NCI-H748 treated with DMSO at 0.1 percent for 48 hours (cell line): ENCODE results near the gene TCF23.
A peak's percentile ranks its signal among the peaks of the same experiment; 100 is the strongest.
"Not testable (repeated sequence)": the region's sequence is repeated elsewhere in the genome, so short reads cannot be mapped to it uniquely, and the experiment has no call there.

Experiments
- DNase-seq: peaks from one replicate; lab custom pipeline; 2025; lab: John Stamatoyannopoulos, UW

TCF23 gene

DNA sequence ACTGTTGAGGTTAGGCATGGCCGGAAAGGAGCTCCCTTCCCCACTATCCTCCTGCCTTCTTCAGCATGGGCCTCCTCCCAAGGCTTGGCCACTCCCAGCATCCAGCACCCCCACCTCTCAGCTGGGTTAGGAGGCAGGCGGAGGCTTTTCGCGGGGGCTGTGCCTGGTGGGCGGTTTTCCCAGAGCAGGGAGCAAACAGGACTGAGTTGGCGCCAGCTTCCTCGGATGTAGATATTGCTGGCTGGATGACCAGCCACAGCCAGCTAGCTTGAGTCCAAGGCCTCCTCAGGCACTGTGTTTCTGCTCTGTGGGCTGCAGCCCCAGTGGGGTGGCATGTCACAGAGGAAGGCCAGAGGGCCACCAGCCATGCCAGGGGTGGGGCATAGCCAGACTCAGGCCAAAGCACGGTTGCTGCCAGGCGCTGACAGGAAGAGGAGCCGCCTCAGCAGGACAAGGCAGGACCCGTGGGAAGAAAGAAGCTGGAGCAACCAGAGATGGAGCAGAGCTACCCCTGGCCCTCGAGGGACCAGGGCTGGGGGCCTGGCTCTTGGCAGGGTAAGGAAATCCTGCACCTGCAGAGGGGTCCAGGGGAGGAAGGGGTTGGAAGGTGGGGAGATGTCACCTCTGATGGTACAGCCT, at the start of gene TCF23:
Gene TCF23, plus strand, starts transcription at position 204 of the 639 bp plus-strand sequence. Its CDS starts 130 bp downstream, at position 334.
- DNase-seq: no peak

DNA sequence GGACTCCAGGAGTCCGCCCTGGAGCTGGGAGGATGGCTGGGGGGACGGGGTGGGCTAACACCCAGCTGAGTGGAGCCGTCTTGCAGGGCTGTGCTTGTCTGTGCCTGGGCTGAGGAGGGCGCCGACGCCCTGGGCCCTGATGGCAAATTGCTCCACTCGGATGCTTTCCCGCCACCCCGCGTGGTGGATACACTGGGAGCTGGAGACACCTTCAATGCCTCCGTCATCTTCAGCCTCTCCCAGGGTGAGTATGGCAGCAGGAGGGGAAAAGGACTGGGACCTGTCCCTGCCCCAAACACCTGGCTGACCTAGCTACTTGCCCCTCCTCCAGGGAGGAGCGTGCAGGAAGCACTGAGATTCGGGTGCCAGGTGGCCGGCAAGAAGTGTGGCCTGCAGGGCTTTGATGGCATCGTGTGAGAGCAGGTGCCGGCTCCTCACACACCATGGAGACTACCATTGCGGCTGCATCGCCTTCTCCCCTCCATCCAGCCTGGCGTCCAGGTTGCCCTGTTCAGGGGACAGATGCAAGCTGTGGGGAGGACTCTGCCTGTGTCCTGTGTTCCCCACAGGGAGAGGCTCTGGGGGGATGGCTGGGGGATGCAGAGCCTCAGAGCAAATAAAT, 49.4 kb upstream of the TCF23 start:
- no peak for DNase-seq

DNA sequence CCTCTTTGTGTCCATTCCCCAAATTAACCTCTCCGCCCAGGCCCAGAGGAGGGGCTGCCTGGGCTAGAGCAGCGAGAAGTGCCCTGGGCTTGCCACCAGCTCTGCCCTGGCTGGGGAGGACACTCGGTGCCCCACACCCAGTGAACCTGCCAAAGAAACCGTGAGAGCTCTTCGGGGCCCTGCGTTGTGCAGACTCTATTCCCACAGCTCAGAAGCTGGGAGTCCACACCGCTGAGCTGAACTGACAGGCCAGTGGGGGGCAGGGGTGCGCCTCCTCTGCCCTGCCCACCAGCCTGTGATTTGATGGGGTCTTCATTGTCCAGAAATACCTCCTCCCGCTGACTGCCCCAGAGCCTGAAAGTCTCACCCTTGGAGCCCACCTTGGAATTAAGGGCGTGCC, 48.8 kb upstream of the TCF23 start:
- no peak for DNase-seq

DNA sequence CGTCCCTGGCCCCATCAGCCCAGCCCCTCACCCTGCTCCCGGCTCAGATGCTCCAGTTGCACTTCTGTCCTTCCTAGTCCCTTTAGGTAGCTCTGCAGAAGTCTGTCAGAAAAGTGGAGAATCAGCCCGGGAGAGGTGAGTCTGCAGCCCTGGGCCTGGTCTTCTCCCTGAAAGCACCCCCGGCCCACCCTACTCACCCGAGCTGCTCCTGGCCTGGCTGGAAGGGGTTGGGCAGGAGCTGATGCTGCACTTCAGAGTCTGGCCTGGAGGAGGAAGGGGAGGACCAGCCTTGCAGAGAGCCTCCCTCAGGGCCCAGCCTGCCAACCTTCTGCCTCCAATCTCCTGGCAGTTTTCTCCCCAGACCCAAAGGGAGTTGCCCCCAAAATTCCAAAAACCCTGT, 46.5 kb upstream of the TCF23 start:
- DNase-seq: no peak

DNA sequence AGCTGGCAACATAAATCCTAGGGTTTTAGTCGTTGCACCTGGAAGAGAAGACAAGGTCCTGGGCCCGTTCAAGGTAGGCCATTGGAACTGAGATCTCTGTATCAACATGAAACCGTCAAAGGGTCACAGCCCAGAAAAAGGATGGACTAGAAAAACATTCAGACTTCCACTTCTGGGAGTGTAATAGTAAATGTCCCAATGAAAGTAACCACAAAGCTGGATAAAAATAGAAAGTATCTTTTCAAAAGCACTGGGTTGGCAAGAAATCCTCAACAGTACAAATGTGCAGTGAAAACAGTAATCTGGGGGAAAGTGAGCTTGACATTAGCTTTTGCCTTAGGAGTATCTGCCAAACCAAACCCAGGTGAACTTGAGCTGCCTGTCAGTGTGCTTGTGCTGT, 42.8 kb upstream of the TCF23 start:
- DNase-seq: no peak

DNA sequence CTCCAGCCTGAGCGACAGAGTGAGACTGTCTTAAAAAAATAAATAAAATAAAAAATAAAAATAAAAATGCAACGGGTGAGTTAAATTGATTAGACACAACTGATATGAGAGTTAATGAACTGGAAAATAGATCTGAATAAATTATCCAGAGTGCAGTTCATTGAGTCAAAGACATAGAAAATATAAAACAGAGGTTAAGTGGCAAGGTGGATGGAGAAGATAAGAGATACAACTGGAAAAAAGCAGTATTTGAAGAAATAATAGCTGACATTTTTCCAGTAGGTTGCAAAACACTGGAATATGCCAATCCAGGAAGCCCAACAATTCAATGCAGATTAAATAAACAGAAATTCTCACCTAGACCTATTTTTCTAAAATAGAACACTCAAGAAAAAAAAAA, 40.6 kb upstream of the TCF23 start:
- DNase-seq: no peak

DNA sequence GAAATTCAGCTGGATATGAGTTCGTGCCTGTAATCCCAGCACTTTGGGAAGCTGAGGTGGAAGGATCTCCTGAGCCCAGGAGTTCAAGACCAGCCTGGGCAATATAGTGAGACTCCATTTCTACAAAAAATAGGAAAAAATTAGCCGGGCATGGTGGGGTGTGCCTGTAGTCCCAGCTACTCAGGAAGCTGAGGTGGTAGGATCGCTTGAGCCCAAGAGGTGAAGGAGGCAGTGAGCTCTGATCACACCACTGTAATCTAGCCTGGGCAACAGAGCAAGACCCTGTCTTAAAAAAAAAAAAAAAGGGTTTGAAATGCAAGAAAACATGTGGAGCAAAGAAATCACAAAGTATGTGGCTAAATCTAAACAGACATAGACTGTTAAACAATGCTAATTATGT, 39.7 kb upstream of the TCF23 start:
- DNase-seq: no peak

DNA sequence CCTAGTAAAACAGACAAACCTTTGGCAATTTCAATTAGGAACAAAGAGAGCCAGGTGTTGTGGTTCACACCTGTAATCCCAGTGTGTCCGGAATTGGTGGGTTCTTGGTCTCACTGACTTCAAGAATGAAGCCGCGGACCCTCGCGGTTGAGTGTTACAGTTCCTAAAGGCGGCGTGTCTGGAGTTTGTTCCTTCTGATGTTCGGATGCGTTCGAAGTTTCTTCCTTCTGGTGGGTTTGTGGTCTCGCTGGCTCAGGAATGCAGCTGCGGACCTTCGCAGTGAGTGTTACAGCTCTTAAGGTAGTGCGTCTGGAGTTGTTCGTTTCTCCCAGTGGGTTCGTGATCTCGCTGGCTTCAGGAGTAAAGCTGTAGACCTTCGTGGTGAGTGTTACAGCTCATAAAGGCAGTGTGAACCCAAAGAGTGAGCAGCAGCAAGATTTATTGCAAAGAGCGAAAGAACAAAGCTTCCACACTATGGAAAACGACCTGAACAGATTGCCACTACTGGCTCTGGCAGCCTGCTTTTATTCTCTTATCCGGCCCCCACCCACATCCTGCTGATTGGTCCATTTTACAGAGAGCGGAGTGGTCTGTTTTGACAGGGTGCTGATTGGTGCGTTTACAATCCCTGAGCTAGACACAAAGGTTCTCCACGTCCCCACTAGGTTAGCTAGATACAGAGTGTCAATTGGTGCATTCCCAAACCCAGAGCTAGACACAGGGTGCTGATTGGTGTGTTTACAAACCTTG, 38.0 kb upstream of the TCF23 start:
- not testable (repeated sequence) for DNase-seq

DNA sequence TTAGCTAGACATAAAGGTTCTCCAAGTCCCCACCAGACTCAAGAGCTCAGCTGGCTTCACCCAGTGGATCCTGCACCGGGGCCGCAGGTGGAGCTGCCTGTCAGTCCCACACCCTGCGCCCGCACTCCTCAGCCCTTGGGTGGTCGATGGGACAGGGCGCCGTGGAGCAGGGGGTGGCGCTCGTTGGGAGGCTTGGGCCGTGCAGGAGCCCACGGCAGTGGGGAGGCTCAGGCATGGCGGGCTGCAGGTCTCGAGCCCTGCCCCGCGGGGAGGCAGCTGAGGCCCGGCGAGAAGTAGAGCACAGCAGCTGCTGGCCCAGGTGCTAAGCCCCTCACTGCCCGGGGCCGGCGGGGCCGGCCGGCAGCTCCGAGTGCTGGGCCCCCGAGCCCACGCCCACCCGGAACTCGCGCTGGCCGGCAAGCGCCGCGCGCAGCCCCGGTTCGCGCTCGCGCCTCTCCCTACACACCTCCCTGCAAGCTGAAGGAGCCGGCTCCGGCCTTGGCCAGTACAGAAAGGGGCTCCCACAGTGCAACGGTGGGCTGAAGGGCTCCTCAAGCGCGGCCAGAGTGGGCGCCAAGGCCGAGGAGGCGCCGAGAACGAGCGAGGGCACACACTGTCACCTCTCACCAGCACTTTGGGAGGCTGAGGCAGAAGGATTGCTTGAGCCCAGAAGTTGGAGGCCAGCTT, 37.3 kb upstream of the TCF23 start:
- DNase-seq: not testable (repeated sequence)

DNA sequence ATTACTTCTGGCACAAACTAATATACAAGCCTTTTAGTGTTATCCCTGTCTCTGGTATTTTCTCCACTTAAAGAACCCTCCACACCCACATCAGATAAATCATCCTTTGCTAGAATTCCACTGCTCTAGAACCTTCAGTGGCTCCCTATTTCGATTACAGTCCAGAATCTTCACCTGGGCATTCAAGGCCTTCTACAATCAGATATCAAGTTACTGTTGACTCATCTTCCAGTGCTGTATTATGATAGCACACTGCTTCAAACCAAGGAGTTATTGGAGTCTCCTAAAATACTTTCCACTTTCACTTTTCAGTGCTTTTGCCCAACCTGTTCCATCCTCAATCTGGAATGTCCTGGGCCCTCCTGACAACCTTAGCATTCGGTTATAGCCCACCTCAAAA, 33.3 kb upstream of the TCF23 start:
- no peak for DNase-seq

DNA sequence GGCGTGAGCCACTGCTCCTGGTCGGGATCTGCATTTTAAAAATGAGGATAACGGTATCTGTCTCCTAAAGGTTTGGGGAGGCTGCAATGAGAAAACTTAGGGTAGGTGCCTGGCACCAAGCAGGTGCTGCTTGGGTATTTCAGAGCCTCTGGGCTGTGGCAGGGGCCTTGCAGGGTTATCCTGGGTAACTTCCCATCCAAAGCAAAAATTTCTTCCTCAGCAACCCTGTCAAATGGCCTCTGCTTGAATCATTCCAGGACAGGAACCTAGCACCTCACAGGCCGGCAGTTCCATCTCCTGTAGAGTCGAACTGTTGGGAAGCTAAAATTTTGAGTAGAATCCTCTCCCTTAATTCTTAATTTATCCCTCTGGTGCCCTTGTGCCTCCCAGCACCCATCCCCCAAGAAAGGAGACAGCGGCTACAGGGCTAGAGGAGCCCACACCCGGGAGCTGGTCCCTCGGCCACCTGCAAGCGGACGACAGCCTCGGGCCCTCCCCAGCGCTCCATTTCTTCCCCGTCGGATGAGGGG, 30.7 kb upstream of the TCF23 start:
- no peak for DNase-seq

DNA sequence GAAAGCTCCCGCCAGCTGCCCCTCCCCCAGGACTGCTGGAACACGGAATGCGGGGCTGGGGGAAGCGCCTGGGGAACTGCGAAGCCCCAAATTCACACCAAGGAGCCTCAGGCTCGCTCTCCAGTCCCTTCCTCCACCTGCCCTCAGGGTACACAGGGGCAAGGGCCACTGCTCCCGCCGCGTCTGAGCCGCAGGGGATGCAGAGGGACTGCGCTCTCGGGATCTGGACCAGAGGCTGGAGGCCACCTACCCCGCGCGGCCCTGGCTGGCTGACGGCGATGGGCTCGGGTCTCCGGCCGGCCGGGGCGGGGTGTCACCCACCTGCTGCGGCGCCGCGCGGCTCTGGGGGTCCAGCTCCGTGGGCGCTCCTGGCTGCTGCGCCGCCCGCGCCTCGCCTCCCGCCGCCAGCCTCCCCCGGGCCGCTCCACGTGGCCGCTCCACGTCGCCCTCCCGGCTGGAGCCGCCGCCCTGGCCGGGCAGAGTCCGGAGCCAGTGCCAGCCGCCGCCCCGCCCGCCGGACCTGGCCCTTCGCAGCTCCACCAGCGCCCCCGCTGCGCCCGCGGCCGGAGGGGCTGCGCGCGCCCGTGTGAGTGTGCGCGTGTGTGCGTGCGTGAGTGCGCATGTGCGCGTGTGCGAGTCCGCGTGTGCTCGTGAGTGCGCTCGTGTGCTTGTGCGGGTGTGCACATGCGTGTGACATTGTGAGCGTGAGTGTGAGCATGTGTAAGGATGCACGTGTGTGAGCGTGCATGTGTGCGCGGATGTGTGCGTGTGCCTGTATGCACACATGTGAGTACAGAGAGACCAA, 30.1 kb upstream of the TCF23 start, which contains the start of gene CGREF1:
Gene CGREF1, minus strand, starts transcription at position 604 of the 805 bp plus-strand sequence. CDS start 14,762 bp downstream, outside the sequence.
- DNase-seq: no peak

DNA sequence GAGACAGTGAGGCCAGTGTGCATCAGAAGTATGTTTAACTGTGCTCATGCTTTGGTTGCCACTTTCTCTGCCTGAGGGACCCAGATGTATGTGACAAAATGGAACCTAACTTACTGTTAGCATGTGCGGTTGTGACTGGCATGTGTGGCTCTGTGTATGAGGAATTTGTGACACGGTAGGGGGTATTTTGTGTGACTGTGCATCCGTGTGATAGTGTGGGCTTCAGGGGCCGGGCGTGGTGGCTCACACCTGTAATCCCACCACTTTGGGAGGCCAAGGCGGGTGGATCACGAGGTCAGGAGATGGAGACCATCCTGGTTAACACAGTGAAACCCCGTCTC, 29.5 kb upstream of the TCF23 start:
- DNase-seq: not testable (repeated sequence)

DNA sequence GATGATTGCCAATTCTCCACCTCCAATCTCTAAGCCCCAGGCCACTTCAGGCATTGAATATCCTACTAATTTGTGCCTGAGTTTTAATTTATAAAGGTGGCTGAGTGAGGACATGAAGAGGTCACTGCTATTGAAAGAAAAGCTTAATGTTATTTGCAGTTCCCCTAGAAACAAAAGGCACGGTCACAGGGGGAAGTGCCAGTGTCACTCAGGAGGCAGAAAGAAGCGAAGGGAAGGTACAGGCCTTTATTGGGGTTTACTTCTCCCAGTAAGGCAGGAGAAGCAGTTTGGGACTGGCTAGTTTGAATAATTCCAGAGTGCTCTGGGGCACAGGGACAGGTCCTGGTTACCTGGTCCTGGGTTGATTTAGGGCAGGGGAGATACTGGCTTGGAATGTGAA, 26.9 kb upstream of the TCF23 start:
- no peak for DNase-seq

DNA sequence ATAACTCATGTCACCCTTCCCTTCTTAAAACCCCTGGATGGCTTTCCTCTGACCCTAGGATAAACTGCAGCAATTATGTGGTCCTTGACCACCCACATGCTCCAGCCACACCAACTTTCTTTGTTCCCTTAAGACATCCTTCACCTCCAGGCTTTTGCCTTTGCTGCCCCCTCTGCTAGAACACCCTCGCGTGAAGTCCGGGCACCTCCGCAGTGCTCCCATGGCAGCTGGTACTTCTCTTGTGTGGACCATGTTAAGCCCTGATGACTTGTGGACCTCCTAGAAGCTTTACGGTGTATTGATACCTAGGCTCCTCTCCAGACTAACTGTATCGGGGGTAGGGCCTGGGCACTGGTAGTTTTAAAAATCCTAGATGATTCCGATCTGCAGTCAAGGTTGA, 26.0 kb upstream of the TCF23 start:
- no peak for DNase-seq

DNA sequence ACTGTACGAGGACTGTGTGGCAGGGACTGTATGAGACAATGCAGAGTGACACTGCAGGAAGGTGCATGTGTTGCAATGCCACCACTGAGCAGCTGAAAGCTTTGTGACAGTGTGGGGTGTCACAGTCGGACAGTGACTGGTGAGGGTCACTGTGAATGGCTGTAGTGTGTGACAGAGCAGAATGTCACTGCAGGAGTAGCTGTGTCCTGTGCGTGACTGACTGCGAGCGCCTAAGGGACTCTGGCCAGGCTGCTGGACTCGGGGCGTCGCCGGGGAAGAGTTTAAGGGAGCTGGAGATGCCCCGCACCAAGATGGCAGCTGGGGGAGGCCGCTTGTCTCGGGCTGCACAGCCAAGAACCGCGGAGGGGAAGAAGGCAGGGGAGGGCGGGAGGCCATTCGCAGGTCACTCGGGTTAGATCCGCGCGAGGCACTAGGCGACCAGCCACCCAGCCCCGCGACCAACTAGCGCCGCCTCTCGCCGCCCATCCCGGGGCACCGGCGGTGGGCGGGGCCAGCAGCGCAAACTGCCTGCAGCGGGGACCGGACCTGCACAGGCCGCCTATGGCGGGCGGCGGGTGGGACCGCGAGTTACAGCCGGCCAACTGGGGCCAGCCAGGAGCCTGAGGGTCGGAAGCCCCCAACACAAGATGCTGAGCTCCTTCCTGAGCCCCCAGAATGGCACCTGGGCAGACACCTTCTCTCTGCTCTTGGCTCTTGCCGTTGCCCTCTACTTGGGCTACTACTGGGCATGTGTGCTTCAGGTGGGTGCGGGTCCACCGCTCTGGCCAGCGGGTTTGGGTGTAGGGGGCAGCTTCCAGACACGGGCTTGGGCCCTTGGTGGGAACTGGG, 25.3 kb upstream of the TCF23 start, which contains the start of gene ABHD1:
Gene ABHD1, plus strand, starts transcription at position 514 of the 849 bp plus-strand sequence. Its CDS starts 134 bp downstream, at position 648.
- peak; percentile 9 for DNase-seq

DNA sequence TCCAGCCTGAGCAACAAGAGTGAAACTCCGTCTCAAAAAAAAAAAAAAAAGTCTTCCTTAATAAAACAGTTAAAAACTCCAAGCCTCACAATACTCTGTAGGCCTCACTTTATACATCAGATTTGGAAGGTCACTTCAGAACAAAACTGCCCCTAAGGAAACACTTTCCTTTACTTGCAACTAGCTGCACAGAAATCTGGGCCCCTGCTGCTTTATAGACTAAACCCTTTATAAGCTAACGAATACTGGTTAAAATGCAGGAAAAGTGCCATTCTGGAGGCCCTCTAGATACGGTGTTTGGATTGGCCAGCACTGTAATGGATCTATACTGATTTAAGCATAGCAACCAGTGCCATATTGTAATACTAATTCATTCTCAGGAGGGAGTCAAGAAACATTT, 23.7 kb upstream of the TCF23 start:
- DNase-seq: no peak

DNA sequence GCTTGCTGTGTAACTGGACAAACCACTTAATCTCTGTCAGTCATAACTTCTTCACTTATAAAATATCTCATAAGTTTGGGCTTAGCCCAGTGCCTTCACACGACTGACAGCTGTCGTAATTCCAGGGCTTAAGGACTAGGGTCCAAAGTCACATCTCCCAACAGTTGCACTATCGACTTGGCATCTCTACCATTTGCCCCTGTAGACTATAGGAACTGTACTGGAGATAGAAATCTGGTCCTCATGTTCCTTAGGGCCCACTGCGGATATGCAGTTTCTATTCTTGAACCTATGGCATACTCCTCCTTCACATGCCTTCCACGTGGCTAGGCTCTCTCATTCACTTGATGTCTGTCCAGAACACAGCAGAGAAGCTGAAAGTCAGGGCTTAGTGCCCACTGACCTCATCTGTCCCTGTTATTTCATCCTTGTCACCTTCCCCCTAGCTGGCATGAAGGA, 22.5 kb upstream of the TCF23 start:
- no peak for DNase-seq

DNA sequence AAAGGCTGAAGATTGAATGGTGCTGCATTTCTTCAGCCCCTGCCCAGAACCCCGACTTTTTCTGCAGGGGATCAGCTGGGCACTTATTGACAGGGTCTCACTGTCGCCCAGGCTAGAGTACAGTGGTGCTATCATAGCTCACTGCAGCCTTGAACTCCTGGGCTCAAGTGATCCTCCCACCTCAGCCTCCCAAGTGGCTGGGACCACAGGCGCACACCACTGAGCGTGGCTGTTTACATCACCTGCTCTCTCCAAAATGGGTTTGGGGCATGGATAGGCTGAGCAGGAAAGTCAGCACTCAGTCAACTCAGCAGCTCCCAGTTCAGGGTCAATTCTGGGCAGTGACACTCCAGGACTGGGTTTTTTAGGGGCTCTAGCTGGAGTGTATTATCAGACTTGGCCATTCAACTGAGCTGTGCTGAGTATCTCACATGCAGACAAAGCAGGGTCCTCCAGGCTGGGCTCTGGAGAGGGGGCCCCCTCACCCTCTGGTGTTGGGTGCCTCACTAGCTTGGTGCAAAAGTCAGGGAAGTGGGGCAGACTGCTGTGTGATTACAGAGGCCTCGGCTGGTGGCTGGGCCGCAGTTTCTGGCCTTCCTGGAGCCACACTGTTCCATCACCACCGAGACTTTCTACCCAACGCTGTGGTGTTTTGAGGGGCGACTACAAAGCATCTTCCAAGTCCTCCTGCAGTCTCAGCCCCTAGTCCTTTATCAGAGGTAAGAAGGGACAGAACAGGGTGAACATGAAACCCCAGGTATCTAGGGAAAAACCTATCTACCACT, 20.7 kb upstream of the TCF23 start:
- DNase-seq: no peak
